ENCODE data around the gene TNFRSF12A.

GRCh38 chr16:2987286-2987685 is 32.9 kb upstream of the TNFRSF12A start:
- TF ChIP-seq CTCF (IDR thresholded peaks at IDR 0.05) (no peak), POLR2A (IDR thresholded peaks at IDR 0.05; ENCODE audit: low read length) (no peak), NR3C1 (IDR thresholded peaks at IDR 0.05) (no peak), EP300 (IDR thresholded peaks at IDR 0.05) (no peak), MAZ (IDR thresholded peaks at IDR 0.05; ENCODE audit: borderline replicate concordance, low read depth, low read length) (no peak)
